Stimulated activated CD4-positive, alpha-beta T cell treated with anti-CD3 and anti-CD28 coated beads, Interleukin-4, amount 100 ng/mL, for 48 hours (primary cell): ENCODE results near the gene FARS2.

Source experiments
- DNase-seq, 2 donors: peaks; one replicate each; pipeline ENCODE4 v3.0.0-alpha.2; 2020; ENCODE audit warnings: low read depth in 2 of 2

The FARS2 gene

GRCh38 chr6:5466281-5467136, 205.2 kb downstream of the FARS2 start:
- no peak for DNase-seq

GRCh38 chr6:5468586-5468985, 207.3 kb downstream of the FARS2 start:
- no peak for DNase-seq

GRCh38 chr6:5469101-5469846, 208.0 kb downstream of the FARS2 start:
- DNase-seq, result no peak

- DNase-seq, result peak; percentile 37 to 51
Measured at GRCh38 chr6:5471044-5471443, 209.7 kb downstream of the FARS2 start.

- DNase-seq, result no peak
Measured at GRCh38 chr6:5471637-5472398, 210.5 kb downstream of the FARS2 start.

GRCh38 chr6:5472571-5472970, 211.3 kb downstream of the FARS2 start:
- DNase-seq, result no peak

- no peak for DNase-seq
Measured at GRCh38 chr6:5475779-5476178, 214.5 kb downstream of the FARS2 start.

- no peak for DNase-seq
Measured at GRCh38 chr6:5478380-5478779, 217.1 kb downstream of the FARS2 start.

GRCh38 chr6:5481033-5481432, 219.7 kb downstream of the FARS2 start:
- DNase-seq, result no peak

GRCh38 chr6:5481750-5482149, 220.4 kb downstream of the FARS2 start:
- no peak for DNase-seq

- no peak for DNase-seq
Measured at GRCh38 chr6:5482619-5483018, 221.3 kb downstream of the FARS2 start.

- DNase-seq, result no peak
Measured at GRCh38 chr6:5484692-5485091, 223.4 kb downstream of the FARS2 start.

- DNase-seq, result no peak
Measured at GRCh38 chr6:5486214-5486613, 224.9 kb downstream of the FARS2 start.

GRCh38 chr6:5490501-5491069, 229.3 kb downstream of the FARS2 start:
- no peak for DNase-seq

GRCh38 chr6:5492356-5492755, 231.0 kb downstream of the FARS2 start:
- DNase-seq, result no peak

- no peak for DNase-seq
Measured at GRCh38 chr6:5493806-5494205, 232.5 kb downstream of the FARS2 start.

GRCh38 chr6:5497896-5498578, 236.7 kb downstream of the FARS2 start:
- no peak for DNase-seq

GRCh38 chr6:5498579-5498899, 237.2 kb downstream of the FARS2 start:
- DNase-seq, result no peak

GRCh38 chr6:5499644-5500306, 238.5 kb downstream of the FARS2 start:
- DNase-seq, result no peak

GRCh38 chr6:5501837-5502236, 240.5 kb downstream of the FARS2 start:
- no peak for DNase-seq

GRCh38 chr6:5504078-5504477, 242.8 kb downstream of the FARS2 start:
- no peak for DNase-seq
